ENCODE data around the gene C1QC.

C1QC gene

DNA sequence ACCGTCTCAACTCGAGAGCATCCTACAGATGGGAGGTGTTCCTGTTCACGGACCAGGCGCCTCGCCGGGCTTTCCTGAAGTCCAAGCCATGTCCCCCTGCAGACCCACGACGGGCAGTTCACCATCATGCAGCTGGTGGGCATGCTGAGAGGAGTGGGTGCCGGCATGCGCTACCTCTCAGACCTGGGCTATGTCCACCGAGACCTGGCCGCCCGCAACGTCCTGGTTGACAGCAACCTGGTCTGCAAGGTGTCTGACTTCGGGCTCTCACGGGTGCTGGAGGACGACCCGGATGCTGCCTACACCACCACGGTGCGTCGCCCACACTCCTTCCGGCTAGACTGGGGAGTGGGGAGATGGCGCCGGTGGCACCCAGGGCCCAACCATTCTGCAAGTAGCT is 44.7 kb upstream of the C1QC start:
- no peaks in the 10 kb centered on the region; the same call in 1 of the 2 replicates for H3K27me3 ChIP-seq (replicated peaks; ENCODE audit: control insufficient read depth, insufficient read depth, low read length)
- TF ChIP-seq, protein P1, sequence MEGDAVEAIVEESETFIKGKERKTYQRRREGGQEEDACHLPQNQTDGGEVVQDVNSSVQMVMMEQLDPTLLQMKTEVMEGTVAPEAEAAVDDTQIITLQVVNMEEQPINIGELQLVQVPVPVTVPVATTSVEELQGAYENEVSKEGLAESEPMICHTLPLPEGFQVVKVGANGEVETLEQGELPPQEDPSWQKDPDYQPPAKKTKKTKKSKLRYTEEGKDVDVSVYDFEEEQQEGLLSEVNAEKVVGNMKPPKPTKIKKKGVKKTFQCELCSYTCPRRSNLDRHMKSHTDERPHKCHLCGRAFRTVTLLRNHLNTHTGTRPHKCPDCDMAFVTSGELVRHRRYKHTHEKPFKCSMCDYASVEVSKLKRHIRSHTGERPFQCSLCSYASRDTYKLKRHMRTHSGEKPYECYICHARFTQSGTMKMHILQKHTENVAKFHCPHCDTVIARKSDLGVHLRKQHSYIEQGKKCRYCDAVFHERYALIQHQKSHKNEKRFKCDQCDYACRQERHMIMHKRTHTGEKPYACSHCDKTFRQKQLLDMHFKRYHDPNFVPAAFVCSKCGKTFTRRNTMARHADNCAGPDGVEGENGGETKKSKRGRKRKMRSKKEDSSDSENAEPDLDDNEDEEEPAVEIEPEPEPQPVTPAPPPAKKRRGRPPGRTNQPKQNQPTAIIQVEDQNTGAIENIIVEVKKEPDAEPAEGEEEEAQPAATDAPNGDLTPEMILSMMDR (IDR thresholded peaks at IDR 0.05; ENCODE audit: insufficient read depth, low read length, poor library complexity, severe bottlenecking): no peak
- no peak for DNase-seq (ENCODE audit: extremely low read depth, insufficient read length)
- H3K4me3 ChIP-seq (replicated peaks; ENCODE audit: low read depth, low read length): no peak overlapping the region
- H3K36me3 ChIP-seq (ENCODE audit: control insufficient read depth, insufficient read depth, low read length): no peaks in the 10 kb centered on the region

DNA sequence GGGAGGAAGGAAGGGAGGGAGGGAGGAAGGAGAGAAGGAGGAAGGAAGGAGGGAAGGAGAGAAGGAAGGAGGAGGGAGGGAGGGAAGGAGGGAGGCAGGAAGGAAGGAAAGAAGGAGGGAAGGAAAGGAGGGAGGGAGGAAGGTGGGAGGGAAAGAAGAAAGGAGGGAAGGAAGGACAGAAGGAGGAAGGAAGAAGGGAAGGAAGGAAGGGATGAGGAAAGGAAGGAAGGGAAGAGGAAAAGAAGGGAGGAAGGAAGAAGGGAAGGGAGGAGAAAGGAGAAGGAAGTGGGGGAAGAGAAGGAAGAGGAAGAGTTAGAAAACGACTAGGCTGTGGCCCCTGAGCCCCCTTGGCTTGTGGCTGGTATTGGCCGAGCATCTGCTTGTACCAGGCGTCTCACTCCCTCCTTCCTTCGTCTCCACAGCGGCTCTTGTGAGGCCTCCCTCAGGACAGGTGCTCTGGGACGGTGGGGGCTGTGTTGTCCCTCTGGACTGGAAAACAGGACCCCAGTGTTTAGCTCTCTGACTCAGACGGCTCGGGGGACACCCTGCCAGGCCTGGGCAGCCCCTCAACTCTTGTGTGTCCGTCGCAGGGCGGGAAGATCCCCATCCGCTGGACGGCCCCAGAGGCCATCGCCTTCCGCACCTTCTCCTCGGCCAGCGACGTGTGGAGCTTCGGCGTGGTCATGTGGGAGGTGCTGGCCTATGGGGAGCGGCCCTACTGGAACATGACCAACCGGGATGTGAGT is 43.2 kb upstream of the C1QC start:
- Histone ChIP-seq H3K36me3 (ENCODE audit: control insufficient read depth, insufficient read depth, low read length) (no peaks in the 10 kb centered on the region), H3K4me3 (replicated peaks; ENCODE audit: low read depth, low read length) (no peak overlapping the region), H3K27me3 (replicated peaks; ENCODE audit: control insufficient read depth, insufficient read depth, low read length) (no peaks in the 10 kb centered on the region; the same call in 1 of the 2 replicates)
- no peak for DNase-seq (ENCODE audit: extremely low read depth, insufficient read length)
- TF ChIP-seq, protein P1 (IDR thresholded peaks at IDR 0.05; ENCODE audit: insufficient read depth, low read length, poor library complexity, severe bottlenecking): no peak

DNA sequence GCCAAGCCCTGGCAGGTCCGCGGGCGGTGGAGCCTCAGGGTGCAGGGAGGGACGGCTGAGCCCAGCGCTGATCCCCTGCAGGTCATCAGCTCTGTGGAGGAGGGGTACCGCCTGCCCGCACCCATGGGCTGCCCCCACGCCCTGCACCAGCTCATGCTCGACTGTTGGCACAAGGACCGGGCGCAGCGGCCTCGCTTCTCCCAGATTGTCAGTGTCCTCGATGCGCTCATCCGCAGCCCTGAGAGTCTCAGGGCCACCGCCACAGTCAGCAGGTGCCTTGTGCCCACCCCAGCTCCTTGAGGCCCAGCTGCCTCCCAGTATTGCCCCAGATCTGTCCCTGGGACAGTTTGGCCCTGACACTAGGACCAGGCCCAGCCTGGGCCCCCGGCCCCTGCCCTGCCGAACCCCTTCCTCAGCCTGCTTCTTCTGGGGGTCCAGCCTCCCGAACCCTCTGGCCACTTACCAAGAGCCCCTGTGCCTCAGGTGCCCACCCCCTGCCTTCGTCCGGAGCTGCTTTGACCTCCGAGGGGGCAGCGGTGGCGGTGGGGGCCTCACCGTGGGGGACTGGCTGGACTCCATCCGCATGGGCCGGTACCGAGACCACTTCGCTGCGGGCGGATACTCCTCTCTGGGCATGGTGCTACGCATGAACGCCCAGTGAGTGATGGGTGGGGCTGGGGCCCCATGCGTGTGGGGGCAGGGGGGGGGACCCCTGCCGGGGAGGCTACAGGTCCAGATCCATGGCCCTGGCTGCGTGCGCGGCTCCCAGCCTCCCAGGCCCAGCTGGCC is 42.4 kb upstream of the C1QC start:
- DNase-seq (ENCODE audit: extremely low read depth, insufficient read length): no peak
- TF ChIP-seq, protein P1 (IDR thresholded peaks at IDR 0.05; ENCODE audit: insufficient read depth, low read length, poor library complexity, severe bottlenecking): no peak
- Histone ChIP-seq H3K36me3 (ENCODE audit: control insufficient read depth, insufficient read depth, low read length) (no peaks in the 10 kb centered on the region), H3K4me3 (replicated peaks; ENCODE audit: low read depth, low read length) (no peak overlapping the region), H3K27me3 (replicated peaks; ENCODE audit: control insufficient read depth, insufficient read depth, low read length) (no peaks in the 10 kb centered on the region; the same call in 1 of the 2 replicates)

DNA sequence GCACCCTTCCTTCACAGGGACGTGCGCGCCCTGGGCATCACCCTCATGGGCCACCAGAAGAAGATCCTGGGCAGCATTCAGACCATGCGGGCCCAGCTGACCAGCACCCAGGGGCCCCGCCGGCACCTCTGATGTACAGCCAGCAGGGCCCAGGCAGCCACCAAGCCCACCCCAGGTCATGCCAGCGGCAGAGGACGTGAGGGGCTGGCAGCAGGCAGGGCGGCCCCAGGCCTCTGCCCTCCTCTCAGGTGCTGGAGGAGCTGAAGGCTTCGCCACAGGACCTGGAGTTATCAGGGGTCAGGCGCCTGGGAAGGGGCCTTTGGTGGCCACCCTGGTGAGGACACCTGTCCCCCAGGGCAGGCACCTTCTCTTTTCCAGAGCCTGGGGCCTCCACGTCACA is 41.8 kb upstream of the C1QC start:
- H3K27me3 ChIP-seq (replicated peaks; ENCODE audit: control insufficient read depth, insufficient read depth, low read length): no peaks in the 10 kb centered on the region; the same call in 1 of the 2 replicates
- H3K4me3 ChIP-seq (replicated peaks; ENCODE audit: low read depth, low read length): no peak overlapping the region
- TF ChIP-seq, protein P1 (IDR thresholded peaks at IDR 0.05; ENCODE audit: insufficient read depth, low read length, poor library complexity, severe bottlenecking): no peak
- no peaks in the 10 kb centered on the region for H3K36me3 ChIP-seq (ENCODE audit: control insufficient read depth, insufficient read depth, low read length)
- no peak for DNase-seq (ENCODE audit: extremely low read depth, insufficient read length)

DNA sequence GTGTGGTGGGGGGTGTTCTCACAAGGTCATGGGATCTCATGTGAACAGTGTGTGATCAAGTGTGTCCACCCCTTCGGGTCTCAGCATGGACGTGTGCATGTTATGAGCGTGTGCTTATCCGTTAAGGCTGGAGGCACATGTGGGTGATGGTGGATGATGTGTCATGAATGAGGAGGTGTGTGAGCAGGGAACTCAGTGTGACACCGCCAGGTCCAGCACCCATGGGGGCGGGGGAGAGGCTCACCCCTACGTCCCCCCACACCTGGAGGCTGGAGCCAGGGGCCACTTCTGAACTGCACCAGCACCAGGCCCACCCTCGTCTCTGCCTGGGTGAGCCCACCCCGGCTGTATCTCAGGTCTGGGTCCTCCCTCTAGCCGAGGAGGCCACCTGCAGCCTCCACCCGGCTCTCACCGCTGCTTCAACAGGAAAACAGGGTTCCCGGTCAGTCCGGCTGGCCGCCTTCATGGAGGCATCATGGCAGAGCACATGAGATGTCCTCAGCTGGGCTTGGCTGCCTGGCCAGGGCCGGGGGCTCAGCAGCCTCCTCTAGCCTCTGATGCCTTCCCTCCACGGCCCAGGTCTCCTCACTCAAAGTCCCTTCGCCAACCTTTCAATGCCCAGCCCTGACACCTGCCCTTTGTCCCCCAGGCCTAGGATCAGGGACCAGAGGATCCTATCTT is 41.2 kb upstream of the C1QC start:
- H3K36me3 ChIP-seq (ENCODE audit: control insufficient read depth, insufficient read depth, low read length): no peaks in the 10 kb centered on the region
- TF ChIP-seq, protein P1 (IDR thresholded peaks at IDR 0.05; ENCODE audit: insufficient read depth, low read length, poor library complexity, severe bottlenecking): no peak
- no peak overlapping the region for H3K4me3 ChIP-seq (replicated peaks; ENCODE audit: low read depth, low read length)
- no peak for DNase-seq (ENCODE audit: extremely low read depth, insufficient read length)
- H3K27me3 ChIP-seq (replicated peaks; ENCODE audit: control insufficient read depth, insufficient read depth, low read length): no peaks in the 10 kb centered on the region; the same call in 1 of the 2 replicates
